NCI-H226 (cell line): ENCODE data around the gene KRTAP4-6.

ENCODE experiments used
- DNase-seq: peaks from one replicate; pipeline ENCODE4 v3.0.0-alpha.2; 2015

The KRTAP4-6 gene

DNA sequence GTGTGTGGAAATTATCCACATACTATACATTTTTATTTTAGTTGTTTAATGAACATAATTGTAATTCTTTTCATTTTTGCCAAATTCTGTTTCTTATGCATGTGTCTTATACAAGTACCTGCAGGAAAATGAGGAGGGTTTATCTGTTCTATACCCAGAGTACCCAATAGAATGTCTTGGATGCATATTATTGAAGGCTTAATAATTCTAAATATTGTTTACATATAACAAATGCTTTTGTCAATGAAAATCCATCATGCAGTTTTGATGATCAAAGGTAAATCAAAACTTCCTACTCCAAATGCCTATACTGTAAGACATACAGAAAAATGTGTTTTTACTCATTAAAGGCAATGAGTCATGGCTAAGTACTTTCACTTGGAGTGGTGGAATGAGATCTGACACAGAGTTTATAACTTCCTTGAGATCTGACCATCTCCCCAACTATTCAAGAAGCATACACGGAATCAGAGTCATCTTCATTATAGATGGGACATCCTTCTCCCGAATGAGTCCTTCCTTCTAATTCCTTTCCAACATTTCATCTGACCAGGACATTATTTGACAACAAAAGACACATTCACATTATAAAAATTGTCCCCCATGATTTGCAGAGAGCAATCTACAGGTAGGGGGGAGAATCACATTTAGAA, 35.8 kb downstream of the KRTAP4-6 start:
- DNase-seq: peak; percentile 56

DNA sequence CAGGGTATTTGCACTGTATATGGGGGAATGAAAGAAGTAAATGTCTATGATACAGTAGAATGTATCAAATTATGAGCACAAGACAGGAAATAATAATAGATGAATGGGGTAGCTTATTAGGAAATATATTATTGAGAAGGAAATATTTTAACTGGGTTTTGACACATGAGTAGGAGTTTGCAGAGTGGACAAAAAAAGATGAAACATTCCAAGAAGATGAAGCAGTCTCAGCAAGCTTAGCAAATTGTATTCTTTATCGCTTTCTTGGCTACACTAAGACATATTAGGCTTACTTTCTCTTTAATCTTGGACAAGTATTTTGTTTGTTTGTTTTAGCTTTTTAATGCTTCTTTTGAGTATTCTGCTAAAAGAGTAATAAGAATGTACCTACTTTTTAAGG, 36.4 kb downstream of the KRTAP4-6 start:
- no peak for DNase-seq

DNA sequence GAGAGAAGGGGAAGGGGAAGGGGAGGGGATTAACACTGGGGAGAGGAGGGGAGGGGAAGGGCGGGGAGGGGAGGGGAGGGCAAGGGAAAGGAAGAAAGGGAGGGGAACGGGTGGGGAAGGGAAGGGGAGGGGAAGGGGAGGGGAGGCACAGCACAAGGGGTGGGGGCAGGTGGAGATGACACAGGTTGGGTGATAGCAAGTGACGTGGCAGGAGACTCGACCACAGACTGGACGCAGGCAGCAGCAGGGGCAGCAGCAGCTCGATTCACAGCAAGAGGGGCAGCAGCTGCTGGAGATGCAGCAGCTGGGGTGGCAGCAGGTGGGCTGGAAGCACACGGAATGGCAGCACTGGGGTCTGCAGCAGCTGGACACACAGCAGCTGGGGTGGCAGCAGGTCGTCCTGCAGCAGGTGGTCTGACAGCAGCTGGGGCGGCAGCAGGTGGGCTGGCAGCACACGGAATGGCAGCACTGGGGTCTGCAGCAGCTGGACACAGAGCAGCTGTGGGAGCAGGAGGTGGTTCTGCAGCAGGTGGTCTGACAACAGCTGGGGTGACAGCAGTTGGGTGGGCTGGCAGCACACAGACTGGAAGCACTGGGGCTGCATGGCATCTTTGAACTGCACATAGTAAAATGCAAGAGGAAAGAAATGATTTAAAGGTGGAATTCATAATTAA, 38.6 kb downstream of the KRTAP4-6 start, which contains the start of gene KRTAP4-16:
TSS of gene KRTAP4-16 (minus strand) at position 624 of the 674 bp plus-strand sequence. CDS start at position 624, 0 bp downstream.
- DNase-seq: no peak

DNA sequence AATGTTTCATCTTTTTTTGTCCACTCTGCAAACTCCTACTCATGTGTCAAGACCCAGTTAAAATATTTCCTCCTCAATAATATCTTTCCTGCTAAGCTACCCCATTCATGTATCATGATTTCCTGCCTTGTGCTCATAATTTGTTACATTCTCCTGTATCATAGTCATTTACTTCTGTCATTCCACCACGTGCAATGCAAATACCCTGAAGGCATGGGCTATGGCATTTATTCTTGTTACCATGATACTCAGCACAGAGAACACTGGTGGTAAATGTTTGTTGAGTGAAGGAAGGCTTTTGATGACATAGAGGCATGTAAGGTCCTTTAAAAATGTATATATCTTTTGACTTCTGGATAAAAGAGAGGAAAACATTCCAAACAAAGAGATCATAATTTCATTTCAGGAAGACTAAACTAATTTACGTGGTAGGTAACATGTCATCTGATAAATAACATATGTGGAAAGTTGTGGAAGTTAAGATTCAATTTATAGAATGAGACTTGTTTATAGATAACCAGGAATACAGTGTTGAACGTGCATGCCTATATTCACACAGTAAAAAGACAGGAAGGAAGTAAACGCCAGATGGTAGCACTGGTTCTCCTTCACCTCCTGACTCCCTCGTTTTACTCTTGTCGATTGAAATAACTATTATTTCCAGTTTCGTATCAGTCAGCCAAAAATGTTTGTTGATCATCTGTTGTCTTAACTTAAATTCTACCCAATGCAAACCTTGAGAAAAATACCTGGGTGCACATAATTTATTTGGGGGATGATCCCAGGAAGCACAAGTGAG, 40.5 kb downstream of the KRTAP4-6 start:
- peak; percentile 85 for DNase-seq

DNA sequence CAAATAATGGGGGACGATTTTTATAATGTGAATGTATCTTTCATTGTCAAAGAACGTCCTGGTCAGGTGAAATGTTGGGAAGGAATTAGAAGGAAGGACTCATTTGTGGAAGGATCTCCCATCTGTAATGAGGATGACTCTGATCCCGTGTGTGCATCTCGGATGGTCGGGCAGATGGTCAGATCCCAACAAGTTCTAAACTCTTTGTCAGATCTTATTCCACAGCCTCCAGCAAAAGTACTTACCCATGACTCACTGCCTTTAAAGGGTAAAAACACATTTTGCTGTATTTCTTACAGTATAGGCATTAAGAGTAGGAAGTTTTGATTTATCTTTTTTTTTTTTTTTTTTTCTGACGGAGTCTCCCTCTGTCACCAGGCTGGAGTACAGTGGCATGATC, 41.9 kb downstream of the KRTAP4-6 start:
- peak; percentile 31 for DNase-seq

DNA sequence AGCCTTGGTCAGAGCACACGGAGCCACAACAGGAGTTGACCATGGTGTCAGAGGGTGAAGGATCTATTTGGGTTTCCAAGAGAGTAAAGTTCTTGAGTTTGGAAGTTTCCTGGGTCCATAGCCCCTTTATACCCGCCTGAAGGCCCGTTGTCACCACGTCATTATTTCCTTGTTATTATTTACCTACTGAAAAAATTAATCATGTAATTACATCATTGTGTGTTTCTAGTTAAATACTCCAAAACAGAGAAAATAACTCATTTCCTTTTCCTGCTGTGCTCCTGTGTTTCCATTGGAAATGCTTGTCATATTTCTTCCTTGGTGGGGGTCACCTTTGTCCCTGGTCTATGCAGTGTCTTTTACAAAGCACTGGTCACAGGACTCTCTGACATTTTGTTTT, 42.3 kb downstream of the KRTAP4-6 start, which contains the start of gene KRTAP4-8:
TSS of gene KRTAP4-8 (minus strand) at position 101 of the 400 bp plus-strand sequence. CDS start at position 43, 58 bp downstream.
- no peak for DNase-seq

DNA sequence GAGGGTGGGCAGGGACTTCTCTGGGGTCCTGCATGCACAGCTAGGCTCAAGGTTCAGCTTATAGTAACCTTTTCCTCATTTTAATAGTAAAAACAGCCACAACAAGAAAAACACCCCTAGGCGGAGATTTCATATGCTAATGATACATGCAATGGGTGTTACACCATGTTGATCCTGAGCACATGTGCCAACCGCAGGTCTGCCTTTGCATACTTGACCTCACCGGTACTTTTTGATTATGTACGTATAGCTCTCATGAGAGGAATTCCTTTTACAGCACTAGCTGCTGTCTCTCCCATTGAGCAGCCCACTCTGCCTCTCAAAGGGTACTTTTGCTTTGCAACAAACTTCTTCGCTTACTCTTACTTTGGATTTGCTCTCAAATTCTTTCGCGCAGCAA, 44.3 kb downstream of the KRTAP4-6 start:
- DNase-seq: no peak
